RCC 7860 (cell line): ENCODE results near the gene KRT84.
A peak's percentile ranks its signal among the peaks of the same experiment; 100 is the strongest.

ENCODE experiments used
- DNase-seq: peaks from one replicate; pipeline ENCODE4 v3.0.0-alpha.2; 2015; ENCODE audit warnings: low spot score
- FAIRE-seq: peaks from 2 replicates; lab custom pipeline; 2012; peaks lifted over from hg19 to GRCh38; lab: Jason Lieb, UNC

Gene KRT84

DNA sequence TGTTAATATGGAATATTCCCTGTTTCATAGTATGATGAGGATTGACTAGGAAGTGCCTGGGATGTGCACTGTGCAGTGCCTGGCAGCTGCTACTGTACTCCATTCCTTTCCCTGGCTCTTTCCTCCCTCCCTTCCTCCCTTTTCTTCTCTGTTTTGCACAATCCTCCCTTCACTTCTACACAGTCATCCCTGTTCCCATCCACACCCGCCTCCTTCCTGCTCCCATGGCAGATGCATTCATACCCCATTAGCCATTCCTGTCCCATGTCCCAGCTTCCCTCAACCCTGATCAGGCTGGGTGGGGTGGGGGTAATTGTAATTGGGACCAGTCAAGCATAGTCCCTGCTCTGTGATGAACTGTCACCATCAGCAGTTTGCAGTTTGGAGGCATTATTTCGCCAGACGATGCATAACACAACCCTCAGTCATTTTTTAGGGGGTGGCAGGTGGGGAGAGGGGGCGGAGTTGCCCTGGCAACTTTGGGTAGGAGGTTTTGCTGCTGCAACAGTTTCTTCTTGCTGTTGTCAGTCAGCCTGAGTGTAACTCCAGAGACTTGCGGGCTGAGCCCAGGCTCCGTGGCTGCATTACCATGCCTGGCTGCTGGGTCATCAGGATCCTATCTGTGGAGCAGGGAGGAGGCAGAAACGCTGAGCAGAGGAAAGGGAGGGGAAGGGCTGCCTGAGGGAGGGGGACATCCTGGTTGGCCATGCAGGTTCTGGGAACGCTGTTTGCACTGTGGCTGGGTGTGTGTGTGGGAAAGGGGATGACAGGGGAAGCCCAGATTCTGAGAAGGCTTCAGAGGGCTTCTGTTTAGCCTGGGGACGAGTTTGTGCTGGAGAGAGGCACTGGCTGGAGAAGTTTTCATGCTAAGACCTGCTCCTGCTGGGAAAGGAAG, 4.1 kb upstream of the KRT84 start:
- FAIRE-seq = no peak
- DNase-seq = no peak

GRCh38 chr12:52387859-52388258, 2.4 kb upstream of the KRT84 start:
- DNase-seq = no peak

DNA sequence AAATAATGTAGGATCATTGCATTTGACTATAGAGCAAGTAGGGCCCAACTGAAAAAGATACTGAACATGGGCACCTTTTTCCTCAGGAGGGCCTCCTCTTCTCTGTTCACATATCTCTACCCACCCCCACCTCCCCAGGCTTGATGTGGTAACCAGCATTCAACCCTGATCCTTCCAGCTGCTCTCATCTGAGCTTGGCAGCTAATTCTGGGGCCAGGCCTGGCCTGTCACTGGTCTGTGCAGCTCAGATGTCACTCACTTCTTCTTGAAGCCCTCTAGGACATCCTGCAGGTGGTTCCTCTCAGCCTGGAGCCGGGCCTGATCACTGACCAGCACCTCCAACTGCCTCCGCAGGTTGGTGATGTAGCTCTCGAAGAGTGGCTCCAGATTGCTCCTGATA, 2.1 kb downstream of the KRT84 start:
- DNase-seq (no peak), FAIRE-seq (no peak)

More at GRCh38 chr12:52387859-52388258, 2.4 kb upstream of the KRT84 start:
- no peak for FAIRE-seq

GRCh38 chr12:52382854-52383253, 2.6 kb downstream of the KRT84 start:
- FAIRE-seq (no peak), DNase-seq (no peak)

GRCh38 chr12:52381206-52381605, 4.2 kb downstream of the KRT84 start:
- no peak for DNase-seq

GRCh38 chr12:52380271-52380694, 5.2 kb downstream of the KRT84 start:
- DNase-seq = no peak
- no peak for FAIRE-seq

More at GRCh38 chr12:52381206-52381605, 4.2 kb downstream of the KRT84 start:
- FAIRE-seq = no peak

GRCh38 chr12:52379536-52379935, 5.9 kb downstream of the KRT84 start:
- FAIRE-seq (no peak), DNase-seq (no peak)

DNA sequence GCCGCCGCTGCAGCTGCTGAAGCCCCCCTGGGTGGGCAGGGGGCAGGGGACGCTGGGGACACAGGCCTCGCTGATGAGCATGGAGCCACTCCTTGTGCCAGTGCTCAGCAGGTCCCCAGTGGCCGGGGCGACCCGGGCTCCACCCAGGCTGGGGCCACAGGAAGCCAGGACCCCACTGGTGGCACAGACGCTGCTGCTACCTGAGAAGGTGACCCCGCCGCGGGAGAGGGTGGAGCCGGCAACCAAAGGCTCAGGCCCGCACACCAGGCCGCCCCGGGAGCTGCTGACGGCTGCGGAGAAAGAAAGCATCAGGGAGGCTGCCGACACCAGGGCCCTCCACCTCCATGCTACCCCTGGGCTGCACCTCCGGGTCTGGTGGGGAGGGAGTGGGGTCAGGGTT, 7.4 kb downstream of the KRT84 start:
- no peak for FAIRE-seq
- DNase-seq = no peak

DNA sequence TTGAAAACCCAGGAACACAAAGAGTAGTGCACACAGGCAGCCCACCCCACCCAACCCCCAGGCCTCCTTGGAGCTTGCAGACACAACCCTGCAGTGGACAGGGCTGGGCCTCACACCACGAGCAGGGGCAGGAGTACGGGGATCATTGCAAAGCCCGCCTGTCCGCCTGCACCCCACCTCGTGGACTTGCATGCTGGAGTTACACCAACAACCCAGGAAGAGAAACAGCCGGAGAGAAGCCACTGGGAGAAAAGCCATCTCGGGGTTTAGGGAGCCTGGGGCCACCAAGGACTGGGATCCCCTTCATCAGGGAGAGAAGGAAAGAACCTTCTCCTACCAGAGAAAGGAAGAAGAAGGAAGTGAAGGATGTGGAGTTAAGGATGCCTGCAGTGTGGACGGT, 8.2 kb downstream of the KRT84 start:
- no peak for DNase-seq
- no peak for FAIRE-seq

DNA sequence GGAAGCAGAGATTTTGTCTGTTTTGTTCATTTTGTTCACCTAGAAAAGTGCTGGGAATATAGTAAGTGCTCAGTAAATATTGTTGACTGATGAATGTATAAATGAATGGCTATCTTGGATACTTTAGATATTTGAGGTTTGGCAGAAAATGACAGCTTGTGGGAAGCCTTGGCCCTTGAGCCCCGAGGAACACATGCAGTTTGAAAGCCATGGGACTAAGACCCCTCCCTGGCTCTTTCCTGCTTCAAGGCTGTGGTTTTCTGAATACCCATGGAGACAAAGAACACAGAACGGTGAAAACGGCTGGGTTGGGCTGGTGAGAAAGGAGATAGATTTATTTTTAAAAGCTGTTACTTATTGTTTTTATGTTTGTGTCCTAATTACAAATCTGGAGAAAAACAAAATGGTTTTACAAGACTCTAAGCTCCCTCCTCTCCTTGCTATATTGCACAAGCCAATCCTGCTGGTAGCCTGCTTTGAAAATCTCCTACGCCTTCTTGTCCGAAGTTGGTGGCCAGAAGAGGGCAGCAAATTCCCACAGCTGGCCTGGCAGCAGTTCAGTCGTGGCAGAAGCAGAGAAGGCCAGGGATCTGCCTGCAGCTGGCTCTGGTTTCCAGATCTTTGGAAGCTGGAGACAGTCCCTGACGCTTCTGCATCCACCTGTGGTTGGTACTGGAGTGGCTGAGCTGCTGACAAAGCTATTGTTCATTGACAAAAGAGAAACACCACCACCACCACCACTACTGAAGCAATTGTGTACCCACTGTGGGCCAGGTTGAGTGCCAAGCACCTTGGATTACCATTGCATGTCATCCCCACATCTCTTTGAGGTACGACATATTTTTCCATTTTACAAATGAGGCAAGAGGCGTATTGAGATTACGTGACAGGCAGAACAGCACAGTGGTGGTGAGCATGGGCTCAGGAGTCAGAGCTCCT, 13.0 kb downstream of the KRT84 start:
- no peak for FAIRE-seq
- DNase-seq = peak; percentile 61

DNA sequence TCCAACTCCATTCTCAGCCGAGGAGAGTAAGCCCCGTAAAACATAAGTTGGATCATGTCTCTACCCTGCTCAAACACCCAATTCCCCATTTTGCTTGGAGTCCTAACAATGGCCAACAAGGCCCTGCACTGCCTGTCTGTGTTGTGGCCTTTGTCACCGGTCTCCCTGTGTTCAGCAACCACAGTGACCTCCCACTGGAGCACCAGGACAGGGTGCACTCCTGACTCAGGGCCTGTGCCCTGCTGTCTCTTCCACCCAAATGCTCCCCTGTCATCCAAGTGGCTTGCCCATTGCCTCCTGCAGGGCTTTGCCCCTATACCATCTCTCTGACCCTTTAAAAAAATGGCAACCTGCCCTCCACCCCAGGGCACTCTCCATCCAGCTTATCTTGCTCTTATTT, 13.7 kb downstream of the KRT84 start:
- FAIRE-seq (no peak), DNase-seq (no peak)

GRCh38 chr12:52370926-52371608, 14.4 kb downstream of the KRT84 start:
- FAIRE-seq (no peak), DNase-seq (peak; percentile 59)

DNA sequence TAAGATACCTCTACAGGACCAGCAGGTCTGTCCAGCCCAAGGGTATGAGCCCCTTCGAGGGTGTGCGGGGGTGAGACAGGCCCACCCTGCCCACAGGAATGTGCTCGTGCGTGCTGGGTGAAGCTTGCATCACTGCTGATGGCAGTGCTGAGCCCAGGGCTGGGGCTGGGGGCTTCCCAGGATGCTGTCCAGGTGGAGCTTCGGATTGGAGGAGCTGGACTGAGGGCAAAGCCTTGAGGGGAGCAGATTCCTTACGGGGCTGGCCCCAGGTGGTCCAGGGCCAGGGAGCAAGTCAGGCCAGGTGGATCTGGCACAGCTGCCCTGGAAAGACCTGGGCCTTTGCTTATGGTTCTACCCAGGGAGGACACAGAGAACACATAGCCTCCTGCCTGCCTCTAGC, 15.6 kb downstream of the KRT84 start:
- FAIRE-seq (no peak), DNase-seq (no peak)

GRCh38 chr12:52369211-52369610, 16.2 kb downstream of the KRT84 start:
- no peak for DNase-seq
- no peak for FAIRE-seq

DNA sequence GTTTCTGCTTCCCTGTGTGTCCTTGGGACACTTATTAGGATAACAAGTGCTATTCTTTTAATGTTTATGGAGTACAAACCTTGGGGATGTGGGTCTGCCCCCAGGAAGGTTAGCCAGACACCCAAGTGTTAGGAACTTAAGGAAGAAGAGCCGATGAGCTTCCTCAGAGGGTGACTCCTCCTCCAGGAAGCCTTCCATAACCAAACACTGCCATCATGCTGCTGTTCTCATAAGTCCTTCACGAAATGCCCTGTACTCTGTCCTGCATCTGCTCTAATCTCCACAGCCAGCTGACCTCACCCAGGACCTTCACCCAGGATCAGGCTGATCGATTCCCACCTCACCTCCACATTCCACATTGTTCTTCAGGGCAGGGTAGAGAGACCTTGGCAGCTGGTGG, 16.9 kb downstream of the KRT84 start:
- DNase-seq = no peak
- no peak for FAIRE-seq

GRCh38 chr12:52367876-52368275, 17.6 kb downstream of the KRT84 start:
- FAIRE-seq = no peak

GRCh38 chr12:52366738-52367485, 18.5 kb downstream of the KRT84 start, which contains the start of gene KRT85:
Gene KRT85, minus strand, starts transcription at chr12:52367481. Its CDS starts 76 bp downstream, at chr12:52367405.
- FAIRE-seq = no peak
- DNase-seq = no peak

More at GRCh38 chr12:52367876-52368275, 17.6 kb downstream of the KRT84 start:
- no peak for DNase-seq

DNA sequence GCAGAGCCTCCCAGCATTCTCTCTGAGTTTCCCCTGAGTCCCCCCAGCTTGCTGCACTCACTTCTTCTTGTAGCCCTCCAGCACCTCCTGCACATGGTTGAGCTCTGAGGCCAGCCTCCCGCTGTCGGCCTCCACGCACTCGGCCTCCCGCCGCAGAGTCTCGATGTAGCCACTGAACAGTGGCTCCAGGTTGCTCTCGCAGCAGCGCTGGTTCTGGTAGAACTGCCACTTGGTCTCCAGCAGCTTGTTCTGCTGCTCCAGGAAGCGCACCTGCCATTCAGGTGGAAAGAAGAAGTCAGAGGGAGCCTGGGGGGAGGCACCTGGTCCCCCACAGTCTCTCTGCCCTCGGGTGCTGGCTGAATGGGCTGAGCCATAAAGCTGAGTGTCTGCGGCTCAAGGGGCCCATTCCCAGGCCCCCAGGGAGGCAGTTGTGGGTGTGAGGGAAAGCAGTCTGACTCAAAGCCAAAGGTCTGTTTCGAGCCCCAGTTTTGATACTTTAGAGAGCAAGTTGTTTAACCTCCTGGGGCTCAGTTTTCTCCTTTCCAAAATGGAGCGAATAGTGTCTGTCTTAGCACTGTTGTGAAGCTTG, 20.5 kb downstream of the KRT84 start:
- DNase-seq (no peak), FAIRE-seq (no peak)

DNA sequence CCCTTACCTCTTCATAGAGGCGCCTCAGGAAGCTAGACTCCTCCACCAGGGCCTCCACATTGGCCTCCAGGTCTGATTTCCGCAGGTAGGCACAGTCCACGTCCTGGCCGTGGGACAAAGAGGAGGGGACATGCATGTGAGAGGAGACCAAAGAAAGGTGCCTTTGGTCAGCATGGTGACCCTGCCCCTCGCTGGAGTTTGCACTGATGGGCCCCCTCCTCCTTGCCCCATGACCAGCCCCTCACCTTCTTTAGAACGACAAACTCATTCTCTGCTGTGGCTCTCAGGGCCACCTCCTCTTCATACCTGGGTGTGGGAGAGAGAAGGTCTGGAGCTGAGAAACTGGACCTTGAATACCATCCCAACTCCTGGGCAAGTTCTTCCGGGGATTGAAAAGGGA, 21.4 kb downstream of the KRT84 start:
- DNase-seq = no peak
- FAIRE-seq = no peak
